ENCODE results near the gene NAA40.

The NAA40 gene

GRCh38 chr11:63993100-63993499 lies 54.3 kb downstream of the NAA40 start:
- FAIRE-seq: no peak
- no peak for TF ChIP-seq CTCF (IDR thresholded peaks at IDR 0.05; ENCODE audit: insufficient read depth, missing control alignments)
- DNase-seq (ENCODE audit: insufficient read length, low spot score): no peak

GRCh38 chr11:63993993-63994392 lies 55.2 kb downstream of the NAA40 start:
- no peak for FAIRE-seq

GRCh38 chr11:63996512-63996911 lies 57.7 kb downstream of the NAA40 start:
- TF ChIP-seq CTCF (IDR thresholded peaks at IDR 0.05; ENCODE audit: insufficient read depth, missing control alignments): no peak

More at GRCh38 chr11:63993993-63994392, 55.2 kb downstream of the NAA40 start:
- no peak for DNase-seq (ENCODE audit: insufficient read length, low spot score)
- TF ChIP-seq CTCF (IDR thresholded peaks at IDR 0.05; ENCODE audit: insufficient read depth, missing control alignments): no peak

GRCh38 chr11:63997104-63997700 lies 58.4 kb downstream of the NAA40 start:
- DNase-seq (ENCODE audit: insufficient read length, low spot score) (no peak), FAIRE-seq (no peak)
- no peak for TF ChIP-seq CTCF (IDR thresholded peaks at IDR 0.05; ENCODE audit: insufficient read depth, missing control alignments)

More at GRCh38 chr11:63996512-63996911, 57.7 kb downstream of the NAA40 start:
- no peak for DNase-seq (ENCODE audit: insufficient read length, low spot score)
- FAIRE-seq: no peak

- FAIRE-seq (no peak), DNase-seq (ENCODE audit: insufficient read length, low spot score) (no peak)
- no peak for TF ChIP-seq CTCF (IDR thresholded peaks at IDR 0.05; ENCODE audit: insufficient read depth, missing control alignments)
Observed at GRCh38 chr11:63997801-63998337, 59.1 kb downstream of the NAA40 start.

GRCh38 chr11:63998558-63999348 lies 60.0 kb downstream of the NAA40 start:
- DNase-seq (ENCODE audit: insufficient read length, low spot score): no peak
- TF ChIP-seq CTCF (IDR thresholded peaks at IDR 0.05; ENCODE audit: insufficient read depth, missing control alignments): no peak
- FAIRE-seq: no peak

Measured in D721Med (cell line).